ENCODE measurements around the gene INTS7.

INTS7 gene

GRCh38 chr1:211920602-211921226 is 114.6 kb downstream of the INTS7 start:
- TF ChIP-seq, protein P1, sequence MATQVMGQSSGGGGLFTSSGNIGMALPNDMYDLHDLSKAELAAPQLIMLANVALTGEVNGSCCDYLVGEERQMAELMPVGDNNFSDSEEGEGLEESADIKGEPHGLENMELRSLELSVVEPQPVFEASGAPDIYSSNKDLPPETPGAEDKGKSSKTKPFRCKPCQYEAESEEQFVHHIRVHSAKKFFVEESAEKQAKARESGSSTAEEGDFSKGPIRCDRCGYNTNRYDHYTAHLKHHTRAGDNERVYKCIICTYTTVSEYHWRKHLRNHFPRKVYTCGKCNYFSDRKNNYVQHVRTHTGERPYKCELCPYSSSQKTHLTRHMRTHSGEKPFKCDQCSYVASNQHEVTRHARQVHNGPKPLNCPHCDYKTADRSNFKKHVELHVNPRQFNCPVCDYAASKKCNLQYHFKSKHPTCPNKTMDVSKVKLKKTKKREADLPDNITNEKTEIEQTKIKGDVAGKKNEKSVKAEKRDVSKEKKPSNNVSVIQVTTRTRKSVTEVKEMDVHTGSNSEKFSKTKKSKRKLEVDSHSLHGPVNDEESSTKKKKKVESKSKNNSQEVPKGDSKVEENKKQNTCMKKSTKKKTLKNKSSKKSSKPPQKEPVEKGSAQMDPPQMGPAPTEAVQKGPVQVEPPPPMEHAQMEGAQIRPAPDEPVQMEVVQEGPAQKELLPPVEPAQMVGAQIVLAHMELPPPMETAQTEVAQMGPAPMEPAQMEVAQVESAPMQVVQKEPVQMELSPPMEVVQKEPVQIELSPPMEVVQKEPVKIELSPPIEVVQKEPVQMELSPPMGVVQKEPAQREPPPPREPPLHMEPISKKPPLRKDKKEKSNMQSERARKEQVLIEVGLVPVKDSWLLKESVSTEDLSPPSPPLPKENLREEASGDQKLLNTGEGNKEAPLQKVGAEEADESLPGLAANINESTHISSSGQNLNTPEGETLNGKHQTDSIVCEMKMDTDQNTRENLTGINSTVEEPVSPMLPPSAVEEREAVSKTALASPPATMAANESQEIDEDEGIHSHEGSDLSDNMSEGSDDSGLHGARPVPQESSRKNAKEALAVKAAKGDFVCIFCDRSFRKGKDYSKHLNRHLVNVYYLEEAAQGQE (IDR thresholded peaks at IDR 0.05; ENCODE audit: insufficient read depth in 1 of 2, low read depth in 2 of 2, low read length in 2 of 2) = no peak
- TF ChIP-seq TAF1 (IDR thresholded peaks at IDR 0.05; ENCODE audit: borderline replicate concordance, insufficient read depth, low read length) = no peak
- TF ChIP-seq SIN3A (IDR thresholded peaks at IDR 0.05; ENCODE audit: borderline replicate concordance, insufficient read depth, low read length) = no peak
- TF ChIP-seq FOXP2 (optimal IDR thresholded peaks at IDR 0.05; ENCODE audit: borderline replicate concordance, extremely low read depth, extremely low read length, insufficient read depth) = no peak
- TF ChIP-seq POLR2AphosphoS5 (IDR thresholded peaks at IDR 0.05; ENCODE audit: low read depth, low read length) = no peak

GRCh38 chr1:211920141-211920572 is 115.2 kb downstream of the INTS7 start:
- no peak for TF ChIP-seq FOXP2 (optimal IDR thresholded peaks at IDR 0.05; ENCODE audit: borderline replicate concordance, extremely low read depth, extremely low read length, insufficient read depth)
- no peak for TF ChIP-seq SIN3A (IDR thresholded peaks at IDR 0.05; ENCODE audit: borderline replicate concordance, insufficient read depth, low read length)
- TF ChIP-seq, protein P1 (IDR thresholded peaks at IDR 0.05; ENCODE audit: insufficient read depth in 1 of 2, low read depth in 2 of 2, low read length in 2 of 2) = no peak
- TF ChIP-seq POLR2AphosphoS5 (IDR thresholded peaks at IDR 0.05; ENCODE audit: low read depth, low read length) = no peak
- TF ChIP-seq TAF1 (IDR thresholded peaks at IDR 0.05; ENCODE audit: borderline replicate concordance, insufficient read depth, low read length) = no peak

DNA sequence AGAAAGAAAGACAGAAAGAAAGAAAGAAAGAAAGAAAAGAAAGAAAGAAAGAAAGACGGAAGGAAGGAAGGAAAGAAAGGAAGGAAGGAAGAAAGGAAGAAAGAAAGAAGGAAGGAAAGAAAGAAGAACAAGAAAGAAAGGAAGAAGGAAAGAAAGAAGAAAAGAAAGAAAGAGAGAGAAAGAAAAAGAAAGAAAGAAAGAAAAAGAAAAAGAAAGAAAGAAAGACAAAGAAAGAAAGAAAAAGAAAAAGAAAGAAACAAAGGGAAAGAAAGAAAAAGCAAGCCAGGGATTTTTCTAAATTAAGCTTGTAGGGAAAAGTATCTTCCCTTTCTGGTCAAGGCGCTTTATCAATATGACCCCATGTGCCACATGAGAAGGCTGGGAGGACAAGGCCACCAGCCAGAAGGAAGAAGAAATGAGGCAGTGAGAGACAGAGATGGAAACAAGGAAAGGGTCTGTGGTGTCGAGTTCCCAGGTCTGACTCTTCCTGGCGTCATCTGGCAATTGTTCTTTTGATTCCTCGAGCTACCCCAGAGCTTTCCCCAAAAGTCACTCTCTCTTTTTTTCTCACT is 116.4 kb downstream of the INTS7 start:
- TF ChIP-seq POLR2AphosphoS5 (IDR thresholded peaks at IDR 0.05; ENCODE audit: low read depth, low read length) = no peak
- TF ChIP-seq, protein P1 (IDR thresholded peaks at IDR 0.05; ENCODE audit: insufficient read depth in 1 of 2, low read depth in 2 of 2, low read length in 2 of 2) = no peak
- TF ChIP-seq SIN3A (IDR thresholded peaks at IDR 0.05; ENCODE audit: borderline replicate concordance, insufficient read depth, low read length) = no peak
- no peak for TF ChIP-seq FOXP2 (optimal IDR thresholded peaks at IDR 0.05; ENCODE audit: borderline replicate concordance, extremely low read depth, extremely low read length, insufficient read depth)
- TF ChIP-seq TAF1 (IDR thresholded peaks at IDR 0.05; ENCODE audit: borderline replicate concordance, insufficient read depth, low read length) = no peak

GRCh38 chr1:211915924-211916323 is 119.4 kb downstream of the INTS7 start:
- TF ChIP-seq, protein P1 (IDR thresholded peaks at IDR 0.05; ENCODE audit: insufficient read depth in 1 of 2, low read depth in 2 of 2, low read length in 2 of 2) = no peak
- no peak for TF ChIP-seq TAF1 (IDR thresholded peaks at IDR 0.05; ENCODE audit: borderline replicate concordance, insufficient read depth, low read length)
- no peak for TF ChIP-seq FOXP2 (optimal IDR thresholded peaks at IDR 0.05; ENCODE audit: borderline replicate concordance, extremely low read depth, extremely low read length, insufficient read depth)
- no peak for TF ChIP-seq SIN3A (IDR thresholded peaks at IDR 0.05; ENCODE audit: borderline replicate concordance, insufficient read depth, low read length)
- TF ChIP-seq POLR2AphosphoS5 (IDR thresholded peaks at IDR 0.05; ENCODE audit: low read depth, low read length) = no peak
